ENCODE data around the gene CRTAC1.

The CRTAC1 gene

DNA sequence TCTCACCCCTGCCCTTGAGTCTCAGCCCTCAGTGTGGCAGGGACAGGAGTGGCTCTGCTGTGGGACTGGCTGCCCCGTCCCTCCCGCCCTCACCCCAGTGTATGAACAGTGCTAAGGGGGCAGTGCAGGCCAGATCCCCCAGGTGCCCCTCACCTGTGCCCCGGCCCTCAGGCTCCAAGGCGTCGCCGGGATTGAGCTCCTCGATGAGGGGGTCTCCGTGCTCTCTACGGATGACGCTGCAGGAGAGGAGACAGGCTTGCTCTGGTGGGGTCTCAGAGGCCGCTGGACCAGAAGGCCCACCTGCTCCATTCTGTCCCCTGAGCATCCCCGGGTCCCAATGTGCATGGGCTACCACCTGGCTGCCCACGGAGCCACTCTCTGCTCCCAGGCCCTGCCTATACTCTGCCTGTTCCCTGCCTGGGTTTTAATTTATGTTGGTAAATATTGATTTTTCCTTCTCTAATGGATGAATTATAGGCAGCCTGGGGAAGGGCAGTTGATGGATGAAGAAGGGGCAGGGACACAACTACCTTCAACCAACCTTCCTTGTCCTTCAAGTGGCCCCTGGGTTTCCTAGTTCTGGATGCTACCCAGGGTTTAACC lies 133.6 kb downstream of the CRTAC1 start:
- DNase-seq (ENCODE audit: low read depth) = no peak

DNA sequence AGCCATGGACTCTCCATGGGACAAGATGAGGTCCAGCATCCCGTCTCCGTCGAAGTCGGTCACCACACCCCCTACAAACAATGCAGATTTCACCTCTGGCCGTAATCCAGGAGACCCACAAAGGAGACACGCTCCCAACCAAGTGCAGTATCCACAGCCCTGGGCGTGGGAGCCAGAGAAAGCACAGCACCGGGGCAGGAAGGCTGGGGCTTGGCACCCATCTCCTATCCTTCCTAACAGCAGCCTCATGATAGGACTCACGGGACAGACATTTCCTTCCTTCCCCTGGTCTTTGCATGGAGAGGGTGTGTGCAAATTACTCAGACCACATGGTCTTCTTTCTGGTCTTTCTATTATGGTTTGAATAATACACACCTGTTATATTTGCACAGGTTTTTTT lies 134.5 kb downstream of the CRTAC1 start:
- DNase-seq (ENCODE audit: low read depth) = no peak

DNA sequence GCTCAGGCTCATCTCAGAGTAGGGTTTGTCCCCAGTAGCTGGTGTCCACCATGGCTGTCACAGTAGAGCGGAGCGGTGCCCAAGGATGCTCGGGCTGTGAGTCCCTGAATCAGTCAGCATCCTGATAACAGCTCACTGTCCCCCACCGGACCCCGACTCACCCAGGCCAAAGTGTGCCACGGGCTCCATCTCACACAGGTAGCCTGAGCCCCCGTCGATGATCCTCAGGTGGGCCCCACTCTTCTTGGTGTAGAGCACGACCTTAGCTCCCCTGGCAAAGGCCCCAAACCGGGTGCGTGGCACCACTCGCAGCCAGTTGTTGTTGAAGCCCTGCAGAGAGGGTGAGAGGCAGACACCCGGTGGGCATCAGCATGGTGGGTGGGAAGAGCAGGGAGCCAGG lies 135.3 kb downstream of the CRTAC1 start:
- DNase-seq (ENCODE audit: low read depth) = no peak

GRCh38 chr10:97894092-97894491 lies 136.3 kb downstream of the CRTAC1 start:
- no peak for DNase-seq (ENCODE audit: low read depth)

DNA sequence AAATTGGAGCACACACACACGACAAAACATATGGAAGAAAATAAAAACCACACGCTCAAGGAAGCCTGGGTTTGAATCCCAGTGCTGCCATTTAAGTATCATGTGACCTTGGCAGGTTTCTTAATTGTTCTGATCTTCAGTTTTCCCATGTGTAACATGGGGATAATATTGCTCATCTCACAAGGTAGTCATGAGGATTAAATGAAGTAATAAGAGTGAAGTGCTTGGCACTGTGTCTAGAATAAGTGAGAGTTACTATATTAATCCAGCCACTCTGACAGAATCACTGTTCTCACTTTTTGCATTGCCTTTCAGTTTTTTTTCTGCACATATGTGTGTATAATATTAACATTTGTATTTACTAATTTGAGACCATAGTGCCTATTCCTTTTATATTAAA lies 137.5 kb downstream of the CRTAC1 start:
- no peak for DNase-seq (ENCODE audit: low read depth)

GRCh38 chr10:97892506-97892905 lies 137.9 kb downstream of the CRTAC1 start:
- DNase-seq (ENCODE audit: low read depth) = no peak

DNA sequence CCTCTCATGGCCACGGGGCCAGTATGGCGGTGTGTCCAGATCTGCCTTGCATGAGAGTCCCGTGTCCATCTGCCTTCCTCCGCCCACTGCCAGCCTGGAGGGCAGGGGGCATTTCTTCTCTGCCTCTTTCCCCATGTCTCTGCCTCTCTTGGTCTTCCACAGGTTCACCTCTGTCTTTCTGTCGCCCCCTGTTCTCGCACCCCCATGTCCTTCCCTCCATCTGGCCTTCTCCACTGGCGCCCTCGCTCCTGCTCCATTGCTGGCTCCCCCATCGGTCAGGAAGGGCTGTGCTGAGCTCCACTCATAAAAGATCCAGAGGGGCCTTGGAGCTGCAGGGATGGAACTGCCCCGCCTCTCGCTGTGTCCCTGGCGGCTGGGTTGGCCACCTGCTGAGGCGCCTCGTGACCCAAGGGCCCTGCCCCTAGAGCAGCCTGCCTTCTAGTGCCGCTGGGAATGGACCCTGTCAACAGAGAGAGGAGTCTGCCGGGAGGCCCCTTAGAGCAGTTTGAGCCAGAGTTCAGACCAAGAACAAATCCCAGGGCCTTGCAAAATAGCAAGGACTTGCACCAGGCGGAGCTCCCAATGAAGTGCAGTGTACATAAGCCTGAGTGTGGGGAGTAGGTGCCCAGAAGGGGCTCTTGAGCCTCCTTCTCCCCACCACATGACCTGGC lies 138.8 kb downstream of the CRTAC1 start:
- DNase-seq (ENCODE audit: low read depth) = no peak

DNA sequence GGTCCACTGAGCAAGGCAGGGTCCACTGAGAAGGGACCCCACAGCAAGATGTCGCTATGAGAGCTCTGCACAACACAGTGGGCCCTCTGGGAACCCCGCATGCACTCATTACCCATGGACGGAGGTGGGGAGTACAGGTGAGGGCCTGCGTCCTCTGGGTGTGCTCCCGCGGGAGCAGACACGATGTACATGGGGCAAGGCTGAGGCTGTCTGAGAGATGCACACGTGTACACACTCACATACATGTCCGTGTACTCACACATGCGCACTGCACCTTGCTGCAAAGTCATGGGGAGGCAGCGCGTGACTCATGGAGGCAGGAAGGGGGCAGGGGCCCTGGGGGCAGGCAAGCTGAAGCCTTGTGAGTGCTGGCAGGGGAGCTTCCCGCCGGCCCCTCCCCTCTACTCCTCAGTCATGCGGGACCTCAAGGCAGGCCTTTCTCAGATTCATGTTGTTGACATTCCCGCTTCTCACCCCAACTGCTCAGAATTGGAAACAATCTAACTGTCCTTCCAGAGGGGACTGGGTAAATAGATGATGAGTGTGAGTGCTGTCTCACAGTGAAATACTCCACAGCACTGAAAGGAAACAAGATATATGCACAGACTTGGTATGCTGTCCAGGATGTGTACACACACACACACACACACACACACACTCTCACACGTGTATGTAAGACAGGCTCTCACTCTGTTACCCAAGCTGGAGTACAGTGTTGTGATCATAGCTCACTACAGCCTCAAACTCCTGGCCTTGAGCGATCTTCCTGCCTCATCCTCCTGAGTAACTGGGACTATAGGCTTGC lies 140.8 kb downstream of the CRTAC1 start:
- no peak for DNase-seq (ENCODE audit: low read depth)

- DNase-seq (ENCODE audit: low read depth) = no peak
Observed at GRCh38 chr10:97888641-97889262, 141.7 kb downstream of the CRTAC1 start.

- DNase-seq (ENCODE audit: low read depth) = no peak
Observed at GRCh38 chr10:97888134-97888533, 142.3 kb downstream of the CRTAC1 start.

DNA sequence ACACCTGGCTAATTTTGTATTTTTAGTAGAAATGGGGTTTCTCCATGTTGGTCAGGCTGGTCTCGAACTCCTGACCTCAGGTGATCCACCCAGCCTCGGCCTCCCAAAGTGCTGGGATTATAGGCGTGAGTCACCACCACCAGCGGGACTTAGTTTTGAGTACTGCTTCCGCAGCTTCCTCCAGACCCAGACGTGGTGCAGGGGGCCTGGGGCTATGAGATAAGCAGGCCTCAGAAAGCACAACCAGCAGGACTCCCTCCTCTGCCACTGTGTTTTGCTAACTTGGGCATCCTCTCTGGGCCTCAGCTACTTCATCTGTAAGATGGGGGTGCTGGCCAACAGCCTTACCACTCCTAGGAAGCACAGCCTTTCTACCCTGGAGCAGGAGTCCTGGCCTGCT lies 143.0 kb downstream of the CRTAC1 start:
- no peak for DNase-seq (ENCODE audit: low read depth)

DNA sequence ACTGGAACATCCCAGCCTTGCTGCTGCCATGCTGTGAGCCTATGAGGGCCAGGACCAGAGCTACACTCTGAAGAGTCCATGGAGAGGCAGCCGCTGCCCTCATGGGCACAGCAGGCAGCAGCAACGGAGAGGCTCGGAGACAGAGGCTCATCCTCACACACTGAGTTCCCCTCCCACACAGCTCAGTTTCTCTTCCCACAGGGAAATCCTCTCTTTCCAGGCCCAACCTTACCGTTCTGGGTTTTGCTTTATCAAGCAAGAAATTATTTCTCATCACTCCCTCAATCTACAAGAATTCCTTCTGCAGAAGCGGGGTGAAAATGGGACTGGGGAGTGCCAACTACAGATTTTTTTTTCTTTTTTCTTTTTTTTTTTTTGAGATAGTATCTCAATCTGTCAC lies 144.1 kb downstream of the CRTAC1 start:
- DNase-seq (ENCODE audit: low read depth) = no peak

DNA sequence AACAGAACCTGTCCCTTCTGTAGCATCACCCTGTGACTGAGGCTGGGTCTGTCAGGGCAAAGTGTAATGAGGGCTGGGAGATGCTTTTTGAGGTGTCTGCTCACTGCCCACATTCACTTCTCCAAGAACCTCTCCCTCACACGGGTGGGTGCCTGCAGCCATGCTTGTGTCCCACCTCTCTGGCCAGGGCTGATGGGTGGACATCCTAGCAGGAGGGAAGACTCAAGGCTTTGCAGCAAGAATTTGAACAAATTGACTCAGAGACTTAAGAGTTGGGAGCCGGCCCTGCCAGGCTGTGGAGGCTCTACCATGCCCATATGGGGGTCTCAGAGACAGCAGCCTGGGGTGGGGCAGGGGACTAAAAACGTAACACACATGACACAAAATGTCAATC lies 147.3 kb downstream of the CRTAC1 start:
- no peak for DNase-seq (ENCODE audit: low read depth)

DNA sequence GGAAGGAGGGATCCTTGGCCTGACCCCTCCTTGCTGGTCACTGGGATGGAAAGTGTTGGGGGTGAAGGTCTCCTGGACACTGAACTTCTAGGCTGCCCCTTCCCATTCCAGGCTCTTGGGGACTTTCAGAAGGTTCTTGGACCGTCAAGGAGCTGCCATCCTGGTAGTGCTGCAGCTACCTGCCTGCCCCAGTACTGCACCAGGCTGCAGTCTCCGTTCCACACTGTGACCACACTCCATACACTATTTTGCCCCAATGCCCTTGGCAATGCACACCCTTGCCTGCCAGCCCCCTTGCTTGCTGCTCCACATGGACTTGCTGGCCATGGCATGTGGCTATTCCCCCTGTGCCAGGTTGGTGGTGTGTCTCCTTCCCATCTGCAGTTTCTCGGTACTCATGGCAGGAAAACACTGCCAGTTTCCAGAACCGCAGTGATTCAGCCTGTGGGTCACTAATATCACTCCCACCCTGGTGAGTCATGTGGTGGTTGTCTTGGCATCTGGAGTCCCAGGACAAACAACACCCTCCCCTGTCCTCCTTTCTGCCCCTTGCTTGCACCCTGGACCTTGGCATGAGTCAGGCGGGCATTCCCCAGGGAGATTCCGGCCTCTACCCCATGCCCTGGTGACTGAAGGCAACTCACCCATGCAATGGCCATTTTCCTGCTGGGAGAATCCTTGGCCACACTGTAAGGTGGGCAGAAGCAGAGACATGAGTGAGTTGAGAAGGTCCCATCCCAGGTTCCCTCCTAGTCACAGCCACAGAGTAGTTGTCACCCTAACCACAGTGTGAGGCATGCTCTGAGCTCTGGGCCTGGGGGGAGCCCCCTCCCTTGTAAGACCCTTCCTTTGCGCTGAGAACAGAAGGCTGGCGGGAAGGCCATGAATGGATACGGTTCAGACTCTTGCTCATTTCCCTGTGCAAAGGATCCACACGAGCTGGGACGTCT lies 148.0 kb downstream of the CRTAC1 start:
- DNase-seq (ENCODE audit: low read depth) = no peak

DNA sequence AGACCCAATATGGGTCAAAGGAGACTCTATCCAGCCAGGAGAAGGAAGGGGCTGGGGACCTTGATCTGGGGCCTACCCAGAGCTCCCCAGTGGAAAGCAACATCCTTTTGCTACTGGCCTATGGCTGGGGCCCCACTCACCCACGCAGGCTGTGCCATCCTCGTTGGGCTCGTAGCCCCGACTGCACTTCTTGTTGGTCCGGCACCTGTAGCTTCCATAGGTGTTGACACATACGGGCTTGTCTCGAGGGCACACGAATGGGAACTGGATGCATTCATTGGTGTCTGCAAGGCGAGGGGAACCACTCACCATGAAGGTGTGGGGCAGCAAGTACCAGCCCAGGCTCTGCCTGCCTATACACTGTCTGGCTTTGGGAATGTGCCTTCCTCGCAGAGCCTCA lies 150.3 kb downstream of the CRTAC1 start:
- no peak for DNase-seq (ENCODE audit: low read depth)

- no peak for DNase-seq (ENCODE audit: low read depth)
Observed at GRCh38 chr10:97879241-97879640, 151.2 kb downstream of the CRTAC1 start.

DNA sequence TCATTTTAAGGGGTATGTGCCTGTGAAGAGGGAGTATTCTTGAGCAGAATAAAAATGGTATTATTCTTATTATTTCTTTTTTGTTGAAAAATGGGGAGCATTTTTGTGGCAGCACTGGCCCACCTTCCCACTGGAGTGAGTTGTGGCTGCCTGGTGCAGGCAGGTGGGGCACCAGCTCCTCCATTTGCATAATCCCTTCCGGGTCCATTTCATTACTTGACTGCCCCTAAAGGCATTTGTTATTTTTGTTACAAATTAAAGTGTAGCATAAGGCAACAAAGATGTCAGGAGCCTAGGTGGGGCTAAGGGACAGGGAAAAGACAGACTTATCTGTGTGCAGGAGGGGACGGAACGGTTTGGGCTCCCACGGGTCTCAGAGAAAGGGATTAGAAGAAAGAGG lies 154.0 kb downstream of the CRTAC1 start:
- no peak for DNase-seq (ENCODE audit: low read depth)

GRCh38 chr10:97875391-97875790 lies 155.0 kb downstream of the CRTAC1 start:
- no peak for DNase-seq (ENCODE audit: low read depth)

- no peak for DNase-seq (ENCODE audit: low read depth)
Observed at GRCh38 chr10:97874332-97874731, 156.1 kb downstream of the CRTAC1 start.

DNA sequence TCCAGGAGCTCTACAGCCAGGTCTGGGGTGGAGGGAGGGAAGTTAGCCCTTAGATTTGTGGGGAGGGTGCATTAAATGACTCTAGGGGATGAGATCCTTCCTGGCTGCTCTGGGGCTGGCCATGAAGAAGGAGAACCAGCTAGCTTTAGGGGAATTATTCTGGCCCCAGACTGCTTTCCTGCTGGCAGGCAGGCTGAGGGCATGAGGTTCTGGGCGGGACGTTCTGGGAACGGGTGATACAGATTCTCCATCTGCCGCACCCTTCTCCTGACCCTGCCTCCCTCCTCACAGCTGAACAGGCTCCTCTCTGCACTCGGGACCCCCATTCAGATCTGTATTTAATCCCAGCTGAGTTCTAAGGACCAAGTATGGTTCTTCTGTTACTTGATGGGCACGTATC lies 156.9 kb downstream of the CRTAC1 start:
- no peak for DNase-seq (ENCODE audit: low read depth)

GRCh38 chr10:97870990-97871389 lies 159.4 kb downstream of the CRTAC1 start:
- no peak for DNase-seq (ENCODE audit: low read depth)

All from T follicular helper cell (primary cell).